ENCODE results near the gene COX6B2.

Gene COX6B2

GRCh38 chr19:55305491-55305890, 49.0 kb downstream of the COX6B2 start:
- H3K9me3 Mint-ChIP-seq: no peaks in the 10 kb centered on the region
- DNase-seq (peak; percentile 36), ATAC-seq (peak; percentile 57)
- H3K4me3 Mint-ChIP-seq: no peak overlapping the region
- no peak overlapping the region for H3K27ac Mint-ChIP-seq
- H3K4me1 Mint-ChIP-seq: peaks cover 13% of the 10 kb centered on the region
- peaks cover 2% of the 10 kb centered on the region for H3K36me3 Mint-ChIP-seq (ENCODE audit: low read depth)
- no peaks in the 10 kb centered on the region for H3K27me3 Mint-ChIP-seq

DNA sequence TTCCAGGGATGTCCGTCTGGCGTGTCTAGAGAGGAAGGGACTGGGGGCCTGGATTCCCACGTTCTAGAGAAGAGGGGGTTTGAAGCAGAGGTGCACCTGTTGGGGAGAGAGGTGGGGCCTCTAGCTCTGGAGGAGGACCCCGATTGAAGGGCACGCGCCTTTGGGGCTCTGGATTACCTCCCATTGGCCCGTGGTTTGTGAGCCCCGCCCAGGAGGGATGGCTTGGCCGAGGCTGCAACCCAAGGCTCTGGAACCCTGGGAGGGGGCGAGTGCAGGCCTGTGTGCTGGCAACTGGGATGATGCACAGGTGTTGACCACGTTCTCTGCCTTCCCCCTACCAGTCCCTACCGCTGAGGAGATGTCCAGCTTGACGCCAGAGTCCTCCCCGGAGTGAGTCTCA, 49.5 kb downstream of the COX6B2 start:
- Mint-ChIP-seq H3K27me3 (no peaks in the 10 kb centered on the region), H3K4me3 (no peak overlapping the region), H3K27ac (no peak overlapping the region), H3K36me3 (ENCODE audit: low read depth) (peaks cover 2% of the 10 kb centered on the region), H3K9me3 (no peaks in the 10 kb centered on the region), H3K4me1 (peaks cover 13% of the 10 kb centered on the region)
- no peak for DNase-seq
- no peak for ATAC-seq

DNA sequence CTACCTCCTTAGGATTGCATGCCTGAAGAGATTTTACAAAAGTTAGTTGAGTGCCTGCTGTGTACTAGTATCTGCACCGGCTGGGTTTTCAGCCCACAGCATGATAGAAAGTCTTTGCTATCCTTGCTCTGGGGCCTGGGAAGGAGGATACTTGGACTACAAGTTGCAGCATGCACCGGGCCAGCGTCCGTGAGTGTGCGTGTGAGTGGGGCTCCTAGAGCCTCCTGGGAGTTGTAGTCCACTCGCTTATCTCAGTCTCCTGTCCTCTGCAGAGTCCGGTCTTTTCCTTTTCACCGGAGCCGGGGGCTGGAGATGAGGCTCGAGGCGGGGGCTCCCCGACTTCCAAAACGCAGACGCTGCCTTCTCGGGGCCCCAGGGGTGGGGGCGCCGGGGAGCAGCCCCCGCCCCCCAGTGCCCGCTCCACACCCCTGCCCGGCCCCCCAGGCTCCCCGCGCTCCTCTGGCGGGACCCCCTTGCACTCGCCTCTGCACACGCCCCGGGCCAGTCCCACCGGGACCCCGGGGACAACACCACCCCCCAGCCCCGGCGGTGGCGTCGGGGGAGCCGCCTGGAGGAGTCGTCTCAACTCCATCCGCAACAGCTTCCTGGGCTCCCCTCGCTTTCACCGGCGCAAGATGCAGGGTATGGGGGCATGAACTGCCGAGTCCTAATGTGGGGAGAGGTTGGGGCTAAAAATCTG, 50.1 kb downstream of the COX6B2 start:
- Mint-ChIP-seq H3K36me3 (ENCODE audit: low read depth) (peaks cover 2% of the 10 kb centered on the region), H3K27ac (no peak overlapping the region), H3K27me3 (no peaks in the 10 kb centered on the region), H3K4me1 (peaks cover 13% of the 10 kb centered on the region), H3K9me3 (no peaks in the 10 kb centered on the region), H3K4me3 (no peak overlapping the region)
- DNase-seq (peak; percentile 30), ATAC-seq (peak; percentile 51)

- Mint-ChIP-seq H3K27me3 (no peaks in the 10 kb centered on the region), H3K36me3 (ENCODE audit: low read depth) (peaks cover 2% of the 10 kb centered on the region), H3K9me3 (no peaks in the 10 kb centered on the region), H3K27ac (no peak overlapping the region), H3K4me3 (no peak overlapping the region), H3K4me1 (peaks cover 13% of the 10 kb centered on the region)
- ATAC-seq (no peak), DNase-seq (no peak)
Observed at GRCh38 chr19:55303477-55303876, 51.0 kb downstream of the COX6B2 start.

- DNase-seq (no peak), ATAC-seq (no peak)
- Mint-ChIP-seq H3K27me3 (no peaks in the 10 kb centered on the region), H3K36me3 (ENCODE audit: low read depth) (peaks cover 2% of the 10 kb centered on the region), H3K9me3 (no peaks in the 10 kb centered on the region), H3K27ac (peak overlapping the region; percentile 89), H3K4me3 (peak overlapping the region; percentile 80), H3K4me1 (peaks cover 13% of the 10 kb centered on the region)
Observed at GRCh38 chr19:55302318-55302703, 52.2 kb downstream of the COX6B2 start.

- peak; percentile 90 for ATAC-seq
- peak overlapping the region; percentile 89 for H3K27ac Mint-ChIP-seq
Observed at GRCh38 chr19:55301459-55302317, 52.8 kb downstream of the COX6B2 start.

DNA sequence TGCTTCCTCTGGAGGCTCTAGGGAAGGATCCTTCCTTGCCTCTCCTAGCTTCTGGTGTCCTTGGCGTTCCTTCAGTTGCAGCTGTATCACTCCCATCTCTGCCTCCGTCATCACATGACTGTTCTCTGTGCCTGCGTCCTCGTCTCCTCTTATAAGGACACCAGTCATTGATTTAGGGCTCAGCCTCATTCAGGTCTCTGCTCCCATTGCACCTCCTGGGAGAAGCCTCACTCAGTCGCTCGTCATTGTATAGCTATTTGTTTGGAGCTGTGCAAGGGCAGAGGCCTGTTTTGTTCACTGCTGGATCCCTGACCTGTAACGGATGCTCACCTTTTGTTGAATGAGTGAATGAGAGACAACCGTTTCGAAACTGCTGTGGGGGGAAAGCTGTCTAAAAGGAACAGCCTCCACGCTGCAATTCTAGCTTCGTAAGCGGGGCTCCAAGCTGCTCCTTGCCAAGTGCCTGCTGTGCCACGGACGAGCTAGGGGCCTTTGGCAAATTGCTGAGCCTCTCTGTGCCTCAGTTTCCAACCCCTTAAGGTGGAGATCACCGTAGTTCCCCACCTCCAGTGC, 53.5 kb downstream of the COX6B2 start:
- Mint-ChIP-seq H3K36me3 (ENCODE audit: low read depth) (peaks cover 2% of the 10 kb centered on the region), H3K27ac (peak overlapping the region; percentile 89), H3K4me3 (peak overlapping the region; percentile 80), H3K27me3 (no peaks in the 10 kb centered on the region), H3K9me3 (no peaks in the 10 kb centered on the region), H3K4me1 (peaks cover 13% of the 10 kb centered on the region)
- DNase-seq (no peak), ATAC-seq (no peak)

More at GRCh38 chr19:55301459-55302317, 52.8 kb downstream of the COX6B2 start:
- peak; percentile 99 for DNase-seq
- peaks cover 13% of the 10 kb centered on the region for H3K4me1 Mint-ChIP-seq
- H3K36me3 Mint-ChIP-seq (ENCODE audit: low read depth): peaks cover 2% of the 10 kb centered on the region
- peak overlapping the region; percentile 80 for H3K4me3 Mint-ChIP-seq
- H3K27me3 Mint-ChIP-seq: no peaks in the 10 kb centered on the region
- H3K9me3 Mint-ChIP-seq: no peaks in the 10 kb centered on the region

- Mint-ChIP-seq H3K27ac (no peak overlapping the region), H3K4me3 (no peak overlapping the region), H3K27me3 (no peaks in the 10 kb centered on the region), H3K4me1 (peaks cover 10% of the 10 kb centered on the region), H3K9me3 (no peaks in the 10 kb centered on the region), H3K36me3 (ENCODE audit: low read depth) (no peaks in the 10 kb centered on the region)
- DNase-seq (no peak), ATAC-seq (no peak)
Observed at GRCh38 chr19:55299991-55300390, 54.5 kb downstream of the COX6B2 start.

Data from activated naive CD8-positive, alpha-beta T cell treated with anti-CD3 and anti-CD28 coated beads, Interleukin-2, amount 50 U/mL, for 24 hours (primary cell).